CD4-positive, CD25-positive, alpha-beta regulatory T cell (primary cell): ENCODE data around the gene TMEM209. TPM values are rescaled to one million over a fixed set of nuclear protein-coding genes. Genes with fewer than 3 reads are reported as not detected.
A peak's percentile ranks its signal among the peaks of the same experiment; 100 is the strongest.
"Not testable (repeated sequence)": the region's sequence is repeated elsewhere in the genome, so short reads cannot be mapped to it uniquely, and the experiment has no call there.

Source experiments
- ATAC-seq, 2 donors: fragments of 150-1000 bp; cut with Tn5 transposase; one replicate each; pipeline ENCODE4 v1.10.0; 2021; ENCODE audit warnings: low read depth in 2 of 2, moderate number of reproducible peaks in 2 of 2, moderate library complexity in 1 of 2
- DNase-seq, 3 donors: peaks; one replicate each; pipeline versions ENCODE4 v3.0.0 to v3.0.0-alpha.2; 2012 to 2022; ENCODE audit warnings: mixed read lengths in 1 of 3
- H3K27ac ChIP-seq: one replicate; pipeline ENCODE4 v1.7.0; 2013; ENCODE audit warnings: mild to moderate bottlenecking, low read length; ENCODE audit not compliant: insufficient read depth, poor library complexity, severe bottlenecking
- H3K27me3 ChIP-seq: one replicate; pipeline ENCODE4 v1.7.0; 2013; ENCODE audit warnings: low read length; ENCODE audit not compliant: control insufficient read depth, insufficient read depth
- H3K36me3 ChIP-seq: one replicate; pipeline ENCODE4 v1.7.0; 2013; ENCODE audit warnings: mild to moderate bottlenecking, low read length, moderate library complexity; ENCODE audit not compliant: control insufficient read depth, insufficient read depth
- H3K4me1 ChIP-seq: 2 replicates; pipeline ENCODE4 v1.7.0; 2013; ENCODE audit warnings: mild to moderate bottlenecking, low read length; ENCODE audit not compliant: insufficient read depth, control insufficient read depth, poor library complexity, severe bottlenecking
- H3K4me3 ChIP-seq: one replicate; pipeline ENCODE4 v1.7.0; 2013; ENCODE audit warnings: low read depth, mild to moderate bottlenecking, low read length, moderate library complexity
- H3K9me3 ChIP-seq, 2 experiments: 1 replicate in 1 of 2; 2 replicates in 1 of 2; pipeline ENCODE4 v1.7.0; 2013; ENCODE audit warnings: low read length in 2 of 2, mild to moderate bottlenecking in 1 of 2, moderate library complexity in 1 of 2; ENCODE audit not compliant: control insufficient read depth in 2 of 2
- H3K27ac Mint-ChIP-seq, 3 donors: one replicate each; pipeline ENCODE4 v1.8.0; 2020 to 2022; ENCODE audit warnings: mild to moderate bottlenecking in 3 of 3, mixed read lengths in 3 of 3, moderate library complexity in 2 of 3
- H3K27me3 Mint-ChIP-seq: one replicate; pipeline ENCODE4 v1.8.0; 2022; ENCODE audit warnings: mild to moderate bottlenecking, mixed read lengths
- H3K36me3 Mint-ChIP-seq: one replicate; pipeline ENCODE4 v1.8.0; 2020; ENCODE audit warnings: mixed read lengths
- H3K4me1 Mint-ChIP-seq, 4 donors: one replicate each; pipeline ENCODE4 v1.8.0; 2020 to 2022; ENCODE audit warnings: mixed read lengths in 4 of 4, mild to moderate bottlenecking in 1 of 4
- H3K4me3 Mint-ChIP-seq, 4 donors: one replicate each; pipeline ENCODE4 v1.8.0; 2020 to 2022; ENCODE audit warnings: mild to moderate bottlenecking in 4 of 4, mixed read lengths in 4 of 4, moderate library complexity in 3 of 4
- H3K9me3 Mint-ChIP-seq, 7 donors: one replicate each; pipeline ENCODE4 v1.8.0; 2020 to 2022; ENCODE audit warnings: mixed read lengths in 7 of 7, mild to moderate bottlenecking in 3 of 7, moderate library complexity in 2 of 7
- polyA plus RNA-seq, 4 donors: library from polyadenylated mRNA; unstranded; fragments of 300-500 nt; fragmentation: Illumina TruSeq; gene quantifications; one replicate each; pipeline ENCODE4 v1.2.3, GENCODE V29; 2021
- total RNA-seq: library from RNA; stranded (reverse); gene quantifications from one replicate; pipeline ENCODE4 v1.2.3, GENCODE V29; 2022

Gene TMEM209
- total and polyA plus RNA-seq, 5 donors from 2014 or later, result 27.5 to 57.9 (median 46.7) TPM

- no peak overlapping the region for H3K4me3 Mint-ChIP-seq
Observed at GRCh38 chr7:130240240-130240639, 35.0 kb upstream of the TMEM209 start.

GRCh38 chr7:130236361-130236760, 31.2 kb upstream of the TMEM209 start:
- not testable (repeated sequence) for H3K27ac ChIP-seq, H3K9me3 Mint-ChIP-seq, ATAC-seq, H3K4me1 Mint-ChIP-seq, H3K27ac Mint-ChIP-seq, H3K4me1 ChIP-seq, H3K4me3 ChIP-seq, H3K36me3 ChIP-seq, H3K4me3 Mint-ChIP-seq, H3K36me3 Mint-ChIP-seq, H3K9me3 ChIP-seq, DNase-seq, H3K27me3 ChIP-seq
- H3K27me3 Mint-ChIP-seq, result peaks cover 45% of the 10 kb centered on the region

More at GRCh38 chr7:130240240-130240639, 35.0 kb upstream of the TMEM209 start:
- Histone ChIP-seq H3K36me3 (no peaks in the 10 kb centered on the region), H3K27me3 (no peaks in the 10 kb centered on the region), H3K27ac (no peak overlapping the region), H3K4me1 (no peaks in the 10 kb centered on the region), H3K9me3 (no peaks in the 10 kb centered on the region), H3K4me3 (no peak overlapping the region)
- Mint-ChIP-seq H3K9me3 (peaks cover 0 to 3% (median 0%) of the 10 kb centered on the region in 7 donors), H3K36me3 (no peaks in the 10 kb centered on the region), H3K4me1 (peaks cover 0 to 3% (median 2%) of the 10 kb centered on the region in 4 donors), H3K27me3 (peaks cover 69% of the 10 kb centered on the region), H3K27ac (peak overlapping the region in 1 of 3 donors; percentile 48)
- no peak for DNase-seq
- no peak for ATAC-seq

GRCh38 chr7:130234078-130234477, 28.9 kb upstream of the TMEM209 start:
- peaks cover 0 to 1% (median 0%) of the 10 kb centered on the region in 7 donors for H3K9me3 Mint-ChIP-seq
- no peaks in the 10 kb centered on the region for H3K36me3 ChIP-seq

GRCh38 chr7:130232209-130232608, 27.0 kb upstream of the TMEM209 start:
- H3K4me3 ChIP-seq, result no peak overlapping the region
- H3K4me3 Mint-ChIP-seq, result no peak overlapping the region
- no peak overlapping the region for H3K27ac Mint-ChIP-seq
- no peak overlapping the region for H3K27ac ChIP-seq
- no peaks in the 10 kb centered on the region for H3K9me3 ChIP-seq
- no peak for DNase-seq
- no peaks in the 10 kb centered on the region for H3K4me1 ChIP-seq
- H3K36me3 Mint-ChIP-seq, result no peaks in the 10 kb centered on the region
- no peaks in the 10 kb centered on the region for H3K36me3 ChIP-seq
- no peaks in the 10 kb centered on the region for H3K4me1 Mint-ChIP-seq
- H3K27me3 Mint-ChIP-seq, result peaks cover 23% of the 10 kb centered on the region
- H3K27me3 ChIP-seq, result no peaks in the 10 kb centered on the region
- ATAC-seq, result no peak
- peaks cover 0 to 1% (median 0%) of the 10 kb centered on the region in 7 donors for H3K9me3 Mint-ChIP-seq

More at GRCh38 chr7:130234078-130234477, 28.9 kb upstream of the TMEM209 start:
- Histone ChIP-seq H3K4me3 (no peak overlapping the region), H3K9me3 (no peaks in the 10 kb centered on the region), H3K27ac (no peak overlapping the region), H3K4me1 (no peaks in the 10 kb centered on the region), H3K27me3 (no peaks in the 10 kb centered on the region)
- H3K4me3 Mint-ChIP-seq, result no peak overlapping the region
- H3K4me1 Mint-ChIP-seq, result no peaks in the 10 kb centered on the region
- H3K36me3 Mint-ChIP-seq, result no peaks in the 10 kb centered on the region
- ATAC-seq (no peak), DNase-seq (no peak)
- peak overlapping the region in 1 of 3 donors; percentile 32 for H3K27ac Mint-ChIP-seq
- H3K27me3 Mint-ChIP-seq, result peaks cover 30% of the 10 kb centered on the region

- Mint-ChIP-seq H3K27ac (no peak overlapping the region), H3K9me3 (peaks cover 0 to 1% (median 0%) of the 10 kb centered on the region in 7 donors), H3K4me1 (no peaks in the 10 kb centered on the region)
Observed at GRCh38 chr7:130231792-130232191, 26.6 kb upstream of the TMEM209 start.

GRCh38 chr7:130229981-130230380, 24.8 kb upstream of the TMEM209 start:
- ATAC-seq, H3K4me3 ChIP-seq, H3K4me1 ChIP-seq, H3K27ac Mint-ChIP-seq, DNase-seq, H3K27me3 ChIP-seq, H3K27me3 Mint-ChIP-seq, H3K4me1 Mint-ChIP-seq, H3K36me3 Mint-ChIP-seq, H3K27ac ChIP-seq, H3K9me3 ChIP-seq, H3K4me3 Mint-ChIP-seq, H3K36me3 ChIP-seq, H3K9me3 Mint-ChIP-seq: not testable (repeated sequence)

More at GRCh38 chr7:130231792-130232191, 26.6 kb upstream of the TMEM209 start:
- no peaks in the 10 kb centered on the region for H3K36me3 Mint-ChIP-seq
- H3K4me3 Mint-ChIP-seq, result no peak overlapping the region
- H3K36me3 ChIP-seq, result no peaks in the 10 kb centered on the region
- H3K4me1 ChIP-seq, result no peaks in the 10 kb centered on the region
- H3K4me3 ChIP-seq, result no peak overlapping the region
- no peaks in the 10 kb centered on the region for H3K9me3 ChIP-seq
- ATAC-seq (no peak), DNase-seq (no peak)
- no peak overlapping the region for H3K27ac ChIP-seq
- peaks cover 19% of the 10 kb centered on the region for H3K27me3 Mint-ChIP-seq
- no peaks in the 10 kb centered on the region for H3K27me3 ChIP-seq

GRCh38 chr7:130228840-130229502, 23.8 kb upstream of the TMEM209 start:
- ATAC-seq (no peak), DNase-seq (no peak)
- Histone ChIP-seq H3K27ac (no peak overlapping the region), H3K4me1 (no peaks in the 10 kb centered on the region), H3K4me3 (no peak overlapping the region), H3K27me3 (no peaks in the 10 kb centered on the region), H3K9me3 (no peaks in the 10 kb centered on the region), H3K36me3 (no peaks in the 10 kb centered on the region)
- H3K27ac Mint-ChIP-seq, result peak overlapping the region in 1 of 3 donors; percentile 18
- H3K4me3 Mint-ChIP-seq, result no peak overlapping the region
- no peaks in the 10 kb centered on the region for H3K36me3 Mint-ChIP-seq
- H3K4me1 Mint-ChIP-seq, result peaks cover 0 to 1% (median 0%) of the 10 kb centered on the region in 4 donors
- H3K27me3 Mint-ChIP-seq, result no peaks in the 10 kb centered on the region
- H3K9me3 Mint-ChIP-seq, result peaks cover 0 to 1% (median 0%) of the 10 kb centered on the region in 7 donors
